RWPE1 (cell line): ENCODE data around the gene TBK1.

Experiments
- CTCF ChIA-PET: fragments of 350-600 bp; sonication (Branson Sonifier 250); formaldehyde crosslinking; extraction: SDS; loops from one replicate; lab custom pipeline; 2021; lab: Yijun Ruan, JAX
- POLR2A ChIA-PET: fragments of 400-600 bp; formaldehyde crosslinking; extraction: SDS; loops from one replicate; lab custom pipeline; 2020; ENCODE audit warnings: antibody characterized with exemption; ENCODE audit not compliant: low non-redundant PET; lab: Yijun Ruan, JAX
- DNase-seq: peaks from one replicate; pipeline ENCODE4 v3.0.0; 2012; ENCODE audit warnings: low spot score
- H3K27ac ChIP-seq: fragments of 450-650 bp; 2 replicates; pipeline ENCODE4 v1.5.1; 2017
- TF ChIP-seq, protein P1 (sequence below): fragments of 450-650 bp; conservative IDR thresholded peaks from 2 replicates; pipeline ENCODE4 v1.5.1; 2017; ENCODE audit warnings: low read depth, mild to moderate bottlenecking

The TBK1 gene

GRCh38 chr12:64544371-64545080, 92.6 kb downstream of the TBK1 start:
- H3K27ac ChIP-seq = no peak overlapping the region
- CTCF ChIA-PET = interaction anchor here (1.0 to 1.1 kb wide), 2 partner anchors 151 to 153 kb away, joined by 4 read pairs; no protein-coding TSS in a partner anchor
- no peak for DNase-seq

GRCh38 chr12:64545081-64545382, 93.1 kb downstream of the TBK1 start:
- no peak for DNase-seq
- H3K27ac ChIP-seq = no peak overlapping the region
- POLR2A ChIA-PET = no interaction called here
- TF ChIP-seq, protein P1, sequence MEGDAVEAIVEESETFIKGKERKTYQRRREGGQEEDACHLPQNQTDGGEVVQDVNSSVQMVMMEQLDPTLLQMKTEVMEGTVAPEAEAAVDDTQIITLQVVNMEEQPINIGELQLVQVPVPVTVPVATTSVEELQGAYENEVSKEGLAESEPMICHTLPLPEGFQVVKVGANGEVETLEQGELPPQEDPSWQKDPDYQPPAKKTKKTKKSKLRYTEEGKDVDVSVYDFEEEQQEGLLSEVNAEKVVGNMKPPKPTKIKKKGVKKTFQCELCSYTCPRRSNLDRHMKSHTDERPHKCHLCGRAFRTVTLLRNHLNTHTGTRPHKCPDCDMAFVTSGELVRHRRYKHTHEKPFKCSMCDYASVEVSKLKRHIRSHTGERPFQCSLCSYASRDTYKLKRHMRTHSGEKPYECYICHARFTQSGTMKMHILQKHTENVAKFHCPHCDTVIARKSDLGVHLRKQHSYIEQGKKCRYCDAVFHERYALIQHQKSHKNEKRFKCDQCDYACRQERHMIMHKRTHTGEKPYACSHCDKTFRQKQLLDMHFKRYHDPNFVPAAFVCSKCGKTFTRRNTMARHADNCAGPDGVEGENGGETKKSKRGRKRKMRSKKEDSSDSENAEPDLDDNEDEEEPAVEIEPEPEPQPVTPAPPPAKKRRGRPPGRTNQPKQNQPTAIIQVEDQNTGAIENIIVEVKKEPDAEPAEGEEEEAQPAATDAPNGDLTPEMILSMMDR = no peak
- CTCF ChIA-PET = interaction anchor here (1.0 to 1.1 kb wide), 2 partner anchors 150 to 153 kb away, joined by 4 read pairs; no protein-coding TSS in a partner anchor

More at GRCh38 chr12:64544371-64545080, 92.6 kb downstream of the TBK1 start:
- TF ChIP-seq, protein P1 = no peak
- POLR2A ChIA-PET = no interaction called here

DNA sequence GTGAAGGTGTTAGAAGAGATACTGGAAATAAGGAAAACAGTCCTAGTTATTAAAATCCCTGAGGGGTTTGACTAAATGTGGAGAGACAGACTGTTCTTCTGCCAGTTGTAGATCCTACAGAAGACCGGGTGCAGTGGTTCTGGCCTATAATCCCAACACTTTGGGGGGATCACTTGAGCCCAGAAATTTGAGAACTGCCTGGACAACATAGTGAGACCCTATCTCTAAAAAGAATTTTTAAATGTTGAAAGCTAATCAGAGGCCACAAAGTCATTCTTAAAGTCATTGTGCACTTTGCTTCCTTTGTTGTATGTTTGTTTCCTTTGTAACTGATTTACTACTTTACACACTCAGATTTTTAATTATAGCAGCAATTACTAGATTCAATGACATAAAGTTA, 97.2 kb downstream of the TBK1 start:
- ChIA-PET POLR2A (no interaction called here), CTCF (interaction anchor here (0.6 to 4.1 kb wide), 22 partner anchors 9 to 252 kb away, joined by 3 to 57 read pairs (median 4); no protein-coding TSS in a partner anchor)
- TF ChIP-seq, protein P1 = no peak
- DNase-seq = no peak
- no peak overlapping the region for H3K27ac ChIP-seq

DNA sequence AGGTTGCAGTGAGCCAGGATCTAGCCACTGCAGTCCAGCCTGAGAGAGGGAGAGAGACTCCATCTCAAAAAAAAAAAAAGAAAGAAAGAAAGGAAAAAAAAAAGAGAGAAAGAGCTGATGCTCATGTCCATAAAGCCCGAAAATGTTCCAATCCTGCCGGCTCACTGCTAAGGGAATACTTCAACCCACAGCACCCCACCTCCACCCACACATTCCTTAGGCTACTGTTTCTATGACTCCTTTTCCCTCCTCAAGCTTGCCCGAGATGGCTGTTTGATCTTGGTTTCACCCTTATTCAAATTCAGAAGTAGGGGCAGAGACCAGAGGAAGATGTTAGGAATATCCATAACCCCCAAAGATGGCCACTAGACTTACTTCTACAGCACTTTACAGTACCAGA, 98.8 kb downstream of the TBK1 start:
- POLR2A ChIA-PET = no interaction called here
- CTCF ChIA-PET = interaction anchor here (0.7 to 4.1 kb wide), 2 partner anchors 145 to 200 kb away, joined by 4 to 57 read pairs; no protein-coding TSS in a partner anchor
- no peak overlapping the region for H3K27ac ChIP-seq
- TF ChIP-seq, protein P1 = no peak
- DNase-seq = no peak

DNA sequence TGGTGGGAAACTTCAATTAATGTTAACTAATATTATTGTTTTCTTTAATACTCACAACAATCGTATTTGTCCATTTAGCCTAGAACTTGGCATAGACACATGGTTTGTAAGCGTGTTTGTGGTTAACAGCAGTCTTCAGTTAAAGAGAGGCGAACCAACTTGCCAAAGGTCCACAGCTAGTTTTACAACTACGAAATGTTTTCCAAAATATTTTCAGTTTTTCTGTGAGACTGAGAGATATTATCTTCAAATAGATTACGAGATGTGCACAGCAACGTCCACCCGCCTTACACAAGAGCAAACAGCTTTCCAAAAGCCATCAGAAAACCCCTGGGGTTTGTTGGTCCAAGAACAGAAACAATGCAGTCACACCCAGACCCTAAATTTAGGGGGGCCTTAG, 99.8 kb downstream of the TBK1 start:
- TF ChIP-seq, protein P1 = no peak
- CTCF ChIA-PET = interaction anchor here (1.2 kb wide), 1 partner anchor 10 kb away, joined by 5 read pairs; no protein-coding TSS in a partner anchor
- POLR2A ChIA-PET = no interaction called here
- H3K27ac ChIP-seq = no peak overlapping the region
- DNase-seq = no peak
